OCI-M2 (cell line): ENCODE data around the gene DIAPH2.

Source experiments
- DNase-seq: peaks from one replicate; lab custom pipeline; 2025; ENCODE audit not compliant: unreplicated experiment; lab: John Stamatoyannopoulos, UW

Gene DIAPH2

GRCh38 chrX:97538745-97539144, 854.1 kb downstream of the DIAPH2 start:
- DNase-seq = no peak

GRCh38 chrX:97539970-97540519, 855.4 kb downstream of the DIAPH2 start:
- no peak for DNase-seq

- no peak for DNase-seq
Measured at GRCh38 chrX:97547877-97548578, 863.4 kb downstream of the DIAPH2 start.

GRCh38 chrX:97551821-97552220, 867.2 kb downstream of the DIAPH2 start:
- DNase-seq = no peak

GRCh38 chrX:97553833-97554232, 869.2 kb downstream of the DIAPH2 start:
- no peak for DNase-seq

GRCh38 chrX:97556359-97556758, 871.7 kb downstream of the DIAPH2 start:
- DNase-seq = no peak

- no peak for DNase-seq
Measured at GRCh38 chrX:97563531-97564133, 879.0 kb downstream of the DIAPH2 start.

GRCh38 chrX:97564496-97564895, 879.9 kb downstream of the DIAPH2 start:
- no peak for DNase-seq

GRCh38 chrX:97587171-97587570, 902.5 kb downstream of the DIAPH2 start:
- no peak for DNase-seq

GRCh38 chrX:97594646-97595224, 910.1 kb downstream of the DIAPH2 start:
- DNase-seq = no peak

- no peak for DNase-seq
Measured at GRCh38 chrX:97597954-97598353, 913.3 kb downstream of the DIAPH2 start.

GRCh38 chrX:97602465-97603258, 918.0 kb downstream of the DIAPH2 start:
- no peak for DNase-seq

- DNase-seq = no peak
Measured at GRCh38 chrX:97605271-97605670, 920.6 kb downstream of the DIAPH2 start.

- DNase-seq = no peak
Measured at GRCh38 chrX:97609357-97609756, 924.7 kb downstream of the DIAPH2 start.

GRCh38 chrX:97609938-97610337, 925.3 kb downstream of the DIAPH2 start:
- no peak for DNase-seq

- no peak for DNase-seq
Measured at GRCh38 chrX:97616883-97617530, 932.4 kb downstream of the DIAPH2 start.

GRCh38 chrX:97619499-97619898, 934.9 kb downstream of the DIAPH2 start:
- no peak for DNase-seq

GRCh38 chrX:97622111-97622510, 937.5 kb downstream of the DIAPH2 start:
- no peak for DNase-seq

GRCh38 chrX:97628326-97628725, 943.7 kb downstream of the DIAPH2 start:
- DNase-seq = no peak

GRCh38 chrX:97628807-97629596, 944.4 kb downstream of the DIAPH2 start:
- DNase-seq = no peak
